Peyer's patch (tissue), 4 donors: Measurements from ENCODE around the gene FAM241A. TPM values are rescaled to one million over a fixed set of nuclear protein-coding genes. Genes with fewer than 3 reads are reported as not detected.

ENCODE experiments used
- DNase-seq, 3 donors: peaks; one replicate each; pipeline ENCODE4 v3.0.0-alpha.2; 2017 to 2019
- H3K27ac ChIP-seq, 4 donors: fragments of 200-600 bp; sonication (generic); one replicate each; pipeline ENCODE4 v1.5.1; 2016 to 2019
- H3K27me3 ChIP-seq, 2 donors: fragments of 200-600 bp; sonication (generic); one replicate each; pipeline ENCODE4 v1.5.1; 2019
- H3K36me3 ChIP-seq, 3 donors: fragments of 200-600 bp; sonication (generic); one replicate each; pipeline ENCODE4 v1.5.1; 2016 to 2019
- H3K4me1 ChIP-seq, 4 donors: fragments of 200-600 bp; sonication (generic); one replicate each; pipeline ENCODE4 v1.5.1; 2016 to 2019
- H3K4me3 ChIP-seq, 4 donors: fragments of 200-600 bp; sonication (generic); 1 replicate in 3 of 4; 2 replicates in 1 of 4; pipeline ENCODE4 v1.5.1; 2016 to 2019; ENCODE audit warnings: mild to moderate bottlenecking in 1 of 4
- H3K9me3 ChIP-seq, 4 donors: fragments of 200-600 bp; sonication (generic); one replicate each; pipeline ENCODE4 v1.5.1; 2016 to 2019; ENCODE audit warnings: mild to moderate bottlenecking in 1 of 4
- POLR2A ChIP-seq, 2 donors: fragments of 450-650 bp; IDR thresholded peaks; one replicate each; pipeline ENCODE4 v1.5.1; 2017; ENCODE audit warnings: antibody characterized with exemption in 2 of 2, mild to moderate bottlenecking in 2 of 2, moderate library complexity in 2 of 2
- total RNA-seq, 4 donors: library from RNA; depleted of rRNA; stranded (reverse); fragments of >200 nt; gene quantifications; one replicate each; pipeline ENCODE4 v1.1.0, GENCODE V29; 2016
- TF ChIP-seq, protein P1 (sequence below), 6 experiments: fragments of 450-650 bp in 4 of 6; fragments of 200-600 bp in 2 of 6; sonication (generic) in 1 of 6; IDR thresholded peaks; one replicate each; pipeline ENCODE4 v1.5.1; 2017 to 2019; ENCODE audit warnings: antibody characterized with exemption in 6 of 6, mild to moderate bottlenecking in 3 of 6, moderate library complexity in 1 of 6

Gene FAM241A
- total RNA-seq, 4 donors from 2014 or later = 0.47 to 2.5 (median 1.2) TPM

- no peak overlapping the region for H3K4me3 ChIP-seq
- TF ChIP-seq POLR2A (IDR thresholded peaks at IDR 0.05) = no peak
- TF ChIP-seq, protein P1, sequence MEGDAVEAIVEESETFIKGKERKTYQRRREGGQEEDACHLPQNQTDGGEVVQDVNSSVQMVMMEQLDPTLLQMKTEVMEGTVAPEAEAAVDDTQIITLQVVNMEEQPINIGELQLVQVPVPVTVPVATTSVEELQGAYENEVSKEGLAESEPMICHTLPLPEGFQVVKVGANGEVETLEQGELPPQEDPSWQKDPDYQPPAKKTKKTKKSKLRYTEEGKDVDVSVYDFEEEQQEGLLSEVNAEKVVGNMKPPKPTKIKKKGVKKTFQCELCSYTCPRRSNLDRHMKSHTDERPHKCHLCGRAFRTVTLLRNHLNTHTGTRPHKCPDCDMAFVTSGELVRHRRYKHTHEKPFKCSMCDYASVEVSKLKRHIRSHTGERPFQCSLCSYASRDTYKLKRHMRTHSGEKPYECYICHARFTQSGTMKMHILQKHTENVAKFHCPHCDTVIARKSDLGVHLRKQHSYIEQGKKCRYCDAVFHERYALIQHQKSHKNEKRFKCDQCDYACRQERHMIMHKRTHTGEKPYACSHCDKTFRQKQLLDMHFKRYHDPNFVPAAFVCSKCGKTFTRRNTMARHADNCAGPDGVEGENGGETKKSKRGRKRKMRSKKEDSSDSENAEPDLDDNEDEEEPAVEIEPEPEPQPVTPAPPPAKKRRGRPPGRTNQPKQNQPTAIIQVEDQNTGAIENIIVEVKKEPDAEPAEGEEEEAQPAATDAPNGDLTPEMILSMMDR (IDR thresholded peaks at IDR 0.05) = no peak
Observed at GRCh38 chr4:112181358-112182000, 36.2 kb downstream of the FAM241A start.

DNA sequence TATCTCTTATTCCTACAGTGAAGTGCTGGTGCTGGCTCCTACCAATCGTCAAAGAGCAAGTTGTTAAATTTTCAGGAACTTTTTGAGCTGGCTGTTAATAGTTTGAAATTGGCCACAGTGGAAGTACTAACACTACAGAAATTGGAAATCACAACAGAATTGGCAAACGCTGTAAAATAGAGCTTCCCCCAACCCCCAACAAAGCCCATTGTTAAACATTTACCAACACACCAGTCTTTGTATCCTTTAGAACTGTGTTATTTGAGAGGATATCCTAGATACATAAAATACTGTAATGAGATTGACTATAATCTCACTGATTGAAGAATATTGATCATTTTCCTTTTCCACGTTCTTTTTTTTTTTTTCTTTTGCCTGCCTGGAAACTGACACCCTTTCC, 37.4 kb downstream of the FAM241A start:
- DNase-seq = no peak

More at GRCh38 chr4:112181358-112182000, 36.2 kb downstream of the FAM241A start:
- no peaks in the 10 kb centered on the region for H3K4me1 ChIP-seq
- no peak overlapping the region for H3K27ac ChIP-seq
- H3K27me3 ChIP-seq = no peaks in the 10 kb centered on the region
- no peaks in the 10 kb centered on the region for H3K36me3 ChIP-seq
- H3K9me3 ChIP-seq = no peaks in the 10 kb centered on the region
- no peak for DNase-seq

DNA sequence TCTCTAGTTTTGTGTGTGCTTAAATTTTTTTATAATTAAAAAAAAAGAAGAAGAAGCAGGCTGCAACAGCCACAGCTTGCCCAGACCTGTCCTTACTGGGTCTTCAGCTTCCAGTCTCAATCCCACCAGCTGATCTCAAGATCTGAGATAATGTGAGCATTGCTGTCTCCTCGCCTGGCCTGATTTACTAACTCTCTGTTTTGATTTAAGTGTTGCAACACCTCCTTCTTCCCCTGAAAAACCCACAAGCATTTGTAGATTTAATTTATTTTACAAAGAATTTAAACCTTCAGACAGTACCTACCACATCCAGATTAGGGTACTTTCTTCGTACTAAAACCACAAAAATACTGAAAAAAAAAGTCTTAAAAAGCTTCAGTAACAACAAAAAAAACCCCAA, 38.0 kb downstream of the FAM241A start:
- Histone ChIP-seq H3K36me3 (no peaks in the 10 kb centered on the region), H3K4me3 (no peak overlapping the region), H3K9me3 (no peaks in the 10 kb centered on the region), H3K27ac (no peak overlapping the region), H3K27me3 (no peaks in the 10 kb centered on the region), H3K4me1 (no peaks in the 10 kb centered on the region)
- no peak for DNase-seq
- TF ChIP-seq, protein P1 (IDR thresholded peaks at IDR 0.05) = no peak
- TF ChIP-seq POLR2A (IDR thresholded peaks at IDR 0.05) = no peak

More for the DNA sequence above, 37.4 kb downstream of the FAM241A start:
- H3K9me3 ChIP-seq = no peaks in the 10 kb centered on the region
- H3K36me3 ChIP-seq = no peaks in the 10 kb centered on the region
- H3K27me3 ChIP-seq = no peaks in the 10 kb centered on the region
- no peak overlapping the region for H3K4me3 ChIP-seq
- H3K27ac ChIP-seq = no peak overlapping the region
- no peaks in the 10 kb centered on the region for H3K4me1 ChIP-seq
- TF ChIP-seq, protein P1 (IDR thresholded peaks at IDR 0.05) = no peak
- no peak for TF ChIP-seq POLR2A (IDR thresholded peaks at IDR 0.05)

DNA sequence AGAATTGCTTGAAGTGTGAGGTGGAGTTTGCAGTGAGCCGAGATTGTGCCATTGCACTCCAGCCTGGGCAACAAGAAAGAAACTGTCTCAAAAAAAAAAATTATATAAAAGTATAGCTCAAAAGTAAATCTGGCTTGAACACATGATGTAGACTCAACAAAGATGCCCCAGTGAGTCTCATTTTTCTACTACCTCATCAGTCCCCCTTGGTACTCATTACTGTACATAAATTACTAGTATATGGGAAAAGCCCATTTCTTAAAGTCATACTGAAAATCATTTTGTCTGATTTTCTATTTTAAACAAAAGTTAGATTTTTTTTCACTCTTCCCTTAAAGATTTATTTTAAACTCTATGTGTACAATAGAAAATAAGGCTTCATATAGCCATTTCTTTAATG, 39.2 kb downstream of the FAM241A start:
- Histone ChIP-seq H3K36me3 (no peaks in the 10 kb centered on the region), H3K27ac (no peak overlapping the region), H3K4me1 (no peaks in the 10 kb centered on the region), H3K27me3 (no peaks in the 10 kb centered on the region), H3K9me3 (no peaks in the 10 kb centered on the region), H3K4me3 (no peak overlapping the region)
- DNase-seq = no peak
- no peak for TF ChIP-seq POLR2A (IDR thresholded peaks at IDR 0.05)
- TF ChIP-seq, protein P1 (IDR thresholded peaks at IDR 0.05) = no peak

DNA sequence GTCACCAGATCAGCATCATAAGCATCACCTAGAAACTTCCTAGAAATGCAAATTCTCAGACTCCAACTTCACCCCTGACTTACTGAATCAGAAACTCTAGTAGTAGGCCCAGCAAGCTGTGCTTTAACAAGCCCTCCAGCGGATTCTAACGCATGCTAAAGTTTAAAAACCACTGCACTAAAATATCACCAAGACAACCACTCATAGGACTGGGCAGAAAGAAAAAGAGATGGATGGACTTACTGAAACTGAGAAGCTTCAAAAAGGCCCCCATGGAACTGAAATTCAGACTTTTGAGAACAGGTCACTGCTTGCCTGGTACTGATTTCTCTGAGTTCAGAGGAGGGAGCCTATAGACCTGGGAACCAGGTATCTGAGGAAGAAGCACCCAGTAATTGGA, 40.1 kb downstream of the FAM241A start:
- Histone ChIP-seq H3K27ac (no peak overlapping the region), H3K4me1 (no peaks in the 10 kb centered on the region), H3K4me3 (no peak overlapping the region), H3K36me3 (no peaks in the 10 kb centered on the region), H3K27me3 (no peaks in the 10 kb centered on the region), H3K9me3 (no peaks in the 10 kb centered on the region)
- DNase-seq = no peak
- no peak for TF ChIP-seq POLR2A (IDR thresholded peaks at IDR 0.05)
- TF ChIP-seq, protein P1 (IDR thresholded peaks at IDR 0.05) = no peak
